GM18873 (cell line): Measurements from ENCODE around the gene SLC38A10.

Experiments used
- ATAC-seq: cut with Tn5 transposase; IDR thresholded peaks from one replicate; pipeline ENCODE4 v1.9.1; 2021; ENCODE audit warnings: mild to moderate bottlenecking, moderate library complexity, moderate number of reproducible peaks; ENCODE audit not compliant: unreplicated experiment, low FRiP score

SLC38A10 gene

GRCh38 chr17:81301195-81302144 lies 6.4 kb upstream of the SLC38A10 start:
- ATAC-seq, result no peak

DNA sequence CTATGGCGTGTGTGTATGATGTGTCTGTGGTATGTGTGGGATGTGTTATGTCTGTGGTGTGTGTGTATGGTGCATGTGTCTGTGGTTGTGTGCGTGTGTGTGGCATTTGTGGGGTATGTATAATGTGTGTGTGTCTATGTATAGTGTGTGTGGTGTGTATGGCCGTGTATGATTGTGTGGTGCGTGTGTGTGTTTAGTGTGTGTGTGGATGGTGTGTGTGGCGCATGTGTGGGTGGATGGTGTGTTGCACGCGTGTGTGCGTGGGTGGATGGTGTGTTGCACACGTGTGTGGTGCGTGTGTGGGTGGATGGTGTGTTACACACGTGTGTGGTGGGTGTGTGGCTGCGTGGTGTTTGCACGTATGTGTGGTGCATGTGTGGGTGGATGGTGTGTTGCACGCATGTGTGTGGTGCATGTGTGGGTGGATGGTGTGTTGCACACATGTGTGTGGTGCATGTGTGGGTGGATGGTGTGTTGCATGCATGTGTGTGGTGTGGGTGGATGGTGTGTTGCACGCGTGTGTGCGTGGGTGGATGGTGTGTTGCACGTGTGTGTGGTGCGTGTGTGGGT lies 5.6 kb upstream of the SLC38A10 start:
- no peak for ATAC-seq

- ATAC-seq, result no peak
Observed at GRCh38 chr17:81299846-81300585, 4.9 kb upstream of the SLC38A10 start.

GRCh38 chr17:81298991-81299738 lies 4.1 kb upstream of the SLC38A10 start:
- ATAC-seq, result no peak

DNA sequence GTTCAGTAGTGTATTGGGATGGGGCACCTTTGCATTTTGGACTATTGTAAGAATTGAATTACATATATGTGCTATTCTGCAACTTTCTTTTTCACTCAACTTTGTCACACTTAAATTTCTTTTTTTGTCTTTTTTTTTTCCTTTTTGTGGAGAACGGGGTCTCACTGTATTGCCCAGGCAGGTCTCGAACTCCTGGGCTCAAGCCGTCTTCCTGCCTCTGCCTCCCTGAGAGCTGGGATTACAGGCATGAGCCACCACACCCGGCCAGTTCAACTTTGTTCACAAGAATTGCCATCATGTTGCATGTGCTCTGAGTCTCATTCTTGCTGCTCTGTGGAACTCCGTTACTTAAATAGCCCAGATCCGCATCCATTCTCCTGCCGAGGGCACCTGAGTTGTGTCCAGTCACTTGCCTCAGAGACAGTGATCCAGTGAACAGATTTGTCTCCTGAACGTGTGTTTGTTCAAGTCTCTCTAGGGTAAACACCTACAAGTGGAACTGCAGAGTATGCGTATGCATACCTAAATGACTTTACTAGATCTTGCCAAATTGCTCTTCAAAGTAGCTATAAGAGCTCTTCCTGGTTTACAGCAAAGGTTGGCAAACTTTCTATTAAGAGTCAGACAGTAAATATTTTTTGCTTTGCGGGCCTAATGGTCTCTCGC lies 3.4 kb upstream of the SLC38A10 start:
- ATAC-seq, result no peak

GRCh38 chr17:81295676-81296381 lies 722 bp upstream of the SLC38A10 start:
- peak; percentile 11 for ATAC-seq

DNA sequence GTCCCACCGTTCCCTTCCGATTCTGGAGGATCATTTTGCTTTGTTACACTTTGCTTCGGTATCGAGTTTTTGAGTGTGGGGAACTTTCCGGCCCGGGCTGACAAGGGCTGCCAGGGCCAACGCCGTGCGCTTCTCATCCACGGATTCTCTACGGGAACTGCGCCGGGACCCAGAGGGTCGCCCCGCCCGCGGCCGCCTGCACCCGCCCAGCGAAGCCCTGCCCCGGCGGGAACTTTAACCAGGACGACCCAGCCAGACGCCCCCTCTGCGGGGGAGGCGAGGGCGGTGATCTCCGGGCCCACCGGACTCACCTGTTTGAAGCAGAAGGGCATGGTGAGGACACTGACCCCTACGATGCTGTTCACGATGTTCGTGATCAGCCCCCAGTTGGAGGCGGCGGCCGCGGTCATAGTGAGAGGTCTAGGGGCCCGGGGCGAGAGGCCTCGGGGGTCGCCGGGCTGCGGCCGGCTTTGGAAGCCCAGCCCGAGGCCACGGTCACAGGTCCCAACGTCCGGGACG lies 536 bp downstream of the SLC38A10 start:
- ATAC-seq, result no peak

- no peak for ATAC-seq
Observed at GRCh38 chr17:81292450-81292849, 2.7 kb downstream of the SLC38A10 start.

DNA sequence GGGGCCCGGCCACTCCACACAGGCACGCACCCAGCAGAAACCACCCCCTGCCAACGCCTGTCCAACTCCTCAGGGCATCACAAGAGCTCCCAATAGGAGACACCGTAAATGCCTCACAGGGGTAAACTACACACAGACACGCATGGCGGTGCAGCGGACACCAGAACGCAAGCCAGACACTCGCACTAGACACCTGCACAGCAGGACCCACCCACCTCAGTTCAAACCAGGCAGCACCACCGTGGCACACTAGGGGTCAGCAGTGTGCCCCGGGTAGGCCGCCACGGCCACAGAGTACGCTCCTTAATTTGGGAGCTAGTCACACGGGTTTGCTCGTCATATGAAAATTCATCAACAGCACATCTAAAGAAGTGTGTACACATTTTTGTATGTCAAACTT lies 3.4 kb downstream of the SLC38A10 start:
- ATAC-seq, result no peak

DNA sequence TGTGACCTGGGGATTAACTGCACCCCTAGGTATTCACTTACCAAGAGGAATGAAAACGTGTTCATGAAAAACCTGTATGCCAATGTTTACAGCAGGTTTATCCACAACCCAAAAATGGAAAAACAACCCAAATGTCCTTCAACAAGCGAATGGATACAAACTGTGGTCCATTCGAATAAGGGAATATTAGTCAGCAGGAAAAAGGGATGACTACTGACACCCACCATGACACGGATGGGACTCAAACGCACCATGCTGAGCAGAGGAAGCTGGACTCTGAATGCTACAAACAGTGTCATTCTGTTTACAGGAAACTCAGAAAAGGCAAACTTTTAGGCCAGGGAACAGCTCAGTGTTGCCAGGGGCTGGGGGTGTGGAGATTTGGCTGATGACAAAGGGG lies 4.9 kb downstream of the SLC38A10 start:
- ATAC-seq, result no peak

DNA sequence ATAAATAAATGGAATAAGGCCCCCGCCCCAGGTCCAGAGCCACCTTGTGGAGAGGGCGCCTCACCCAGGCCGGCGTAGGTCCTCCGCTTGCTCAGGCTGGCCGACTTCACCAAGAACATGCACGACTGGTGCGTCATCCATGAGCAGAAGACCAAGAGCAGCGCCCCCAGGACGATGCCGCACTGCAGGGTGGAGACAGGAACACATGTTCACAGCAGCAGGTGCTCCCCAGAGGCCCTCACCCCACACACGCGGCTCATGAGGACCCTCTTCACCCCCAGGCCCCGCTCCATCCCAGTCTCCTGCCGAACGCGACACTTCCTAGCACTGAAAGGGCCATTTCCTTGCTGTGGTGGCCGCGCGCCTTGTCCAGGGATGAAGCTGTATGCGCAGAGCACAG lies 5.5 kb downstream of the SLC38A10 start:
- no peak for ATAC-seq

GRCh38 chr17:81288715-81289114 lies 6.4 kb downstream of the SLC38A10 start:
- no peak for ATAC-seq

DNA sequence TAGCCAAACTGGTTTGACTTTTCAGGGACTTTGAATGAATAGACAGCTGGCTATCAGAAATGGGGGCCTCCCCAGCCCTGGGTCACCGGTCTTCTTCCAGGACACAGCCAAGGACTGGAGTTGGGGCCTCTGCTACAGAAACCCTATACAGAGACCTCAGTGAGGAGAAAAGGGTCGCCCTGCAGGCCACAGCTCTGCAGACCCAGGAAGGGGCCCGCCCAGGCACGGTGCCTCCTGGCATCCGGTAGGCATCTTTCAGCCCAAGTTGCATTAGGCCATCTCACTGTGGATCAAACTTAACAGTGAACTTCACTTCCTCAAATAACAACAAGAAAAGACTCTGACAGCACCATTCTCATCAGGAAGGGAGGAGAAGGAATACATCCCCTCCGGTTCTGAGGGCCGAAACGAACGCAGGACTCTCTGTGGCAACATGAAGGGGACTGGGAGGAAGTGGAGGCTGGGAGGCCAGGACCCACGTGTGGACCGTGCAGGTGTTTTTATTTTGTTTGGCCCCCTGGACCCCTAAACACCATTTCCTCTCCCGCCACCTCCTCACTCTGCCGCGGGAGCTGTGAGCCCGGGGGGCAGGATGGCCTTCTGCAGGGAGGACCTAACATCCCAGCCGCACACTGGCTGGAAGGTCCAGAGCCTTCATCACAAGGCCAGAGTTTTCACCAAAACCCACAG lies 7.2 kb downstream of the SLC38A10 start:
- ATAC-seq, result no peak

DNA sequence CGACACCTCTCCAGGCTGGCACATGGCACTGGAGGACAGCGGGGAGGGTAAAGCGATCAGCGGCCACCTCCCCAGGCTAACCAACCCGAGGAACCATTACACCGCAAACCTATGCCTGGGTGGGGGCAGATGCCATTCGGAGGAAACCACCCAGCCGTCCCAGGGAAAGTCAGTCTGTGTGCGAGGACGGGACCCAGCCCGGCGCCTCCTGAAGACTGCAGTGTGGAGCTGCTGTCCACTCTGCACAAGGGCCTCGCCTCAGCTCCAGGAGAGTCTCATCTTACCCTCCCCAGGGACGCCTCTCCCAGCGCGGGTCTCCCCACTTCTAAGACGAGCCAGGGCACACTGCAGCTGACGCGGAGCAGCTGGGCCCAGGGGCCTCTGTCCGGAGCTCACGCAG lies 8.0 kb downstream of the SLC38A10 start:
- ATAC-seq, result no peak

- ATAC-seq, result no peak
Observed at GRCh38 chr17:81286491-81287145, 8.5 kb downstream of the SLC38A10 start.

GRCh38 chr17:81285894-81286293 lies 9.2 kb downstream of the SLC38A10 start:
- no peak for ATAC-seq

DNA sequence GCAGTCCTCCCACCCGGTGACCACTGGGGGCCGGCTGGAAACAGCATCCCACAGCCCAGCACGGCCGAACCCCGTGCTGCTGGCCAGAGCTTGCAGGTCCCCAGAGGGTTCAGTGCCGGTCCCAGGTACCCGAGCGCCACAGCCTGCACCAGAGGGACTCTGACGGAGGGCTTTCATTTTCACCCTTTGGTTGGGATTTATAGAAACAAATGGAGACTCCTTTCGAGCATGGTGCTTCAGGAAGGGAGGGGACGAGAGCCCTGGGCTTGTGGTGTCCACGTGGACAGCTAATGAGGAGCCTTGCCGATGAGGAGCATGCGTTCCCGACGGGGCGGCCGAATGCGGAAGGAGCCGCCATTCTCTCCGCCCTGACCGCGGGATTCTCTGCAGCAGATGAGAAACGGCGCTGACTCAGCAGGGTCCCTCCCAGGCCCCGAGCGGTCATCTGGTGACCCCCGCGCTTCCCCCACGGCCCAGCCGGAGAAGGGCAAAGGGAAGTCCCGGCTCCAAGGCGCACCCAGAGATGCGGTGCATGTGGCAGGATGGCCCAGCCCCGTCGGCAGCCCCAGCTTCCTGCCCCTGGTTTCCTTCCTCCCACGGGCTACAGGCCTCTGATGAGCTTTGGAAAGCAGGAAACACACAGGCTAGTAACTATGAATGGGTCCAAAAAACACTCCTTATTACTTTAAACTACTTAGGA lies 9.8 kb downstream of the SLC38A10 start:
- no peak for ATAC-seq

DNA sequence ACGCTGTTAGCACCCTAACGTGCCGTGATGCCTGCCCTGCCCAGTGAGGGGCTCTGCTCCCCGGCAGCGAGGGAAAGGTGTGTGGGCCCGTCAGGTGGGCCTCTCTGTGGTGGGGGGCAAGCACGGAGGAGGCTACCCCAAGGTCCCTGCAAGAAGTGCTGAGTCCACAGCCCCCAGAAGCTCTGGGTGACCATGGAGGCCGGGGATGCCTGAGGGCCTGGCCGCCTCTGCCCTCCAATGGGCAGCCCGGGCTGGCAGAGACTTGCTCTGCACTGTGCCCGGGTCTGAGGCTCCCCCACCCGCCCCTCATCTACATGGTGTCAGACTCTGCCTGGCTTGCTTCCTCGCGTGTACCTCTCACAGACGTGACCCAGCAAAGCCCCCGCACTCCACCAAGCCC lies 12.2 kb downstream of the SLC38A10 start:
- no peak for ATAC-seq
